ENCODE measurements around the gene RHO.

The RHO gene

GRCh38 chr3:129519896-129520715 lies 8.3 kb upstream of the RHO start:
- no peak for DNase-seq (ENCODE audit: low read depth)

- no peak for DNase-seq (ENCODE audit: low read depth)
Measured at GRCh38 chr3:129520960-129521359, 7.5 kb upstream of the RHO start.

GRCh38 chr3:129521611-129522010 lies 6.8 kb upstream of the RHO start:
- DNase-seq (ENCODE audit: low read depth): no peak

GRCh38 chr3:129522953-129523352 lies 5.5 kb upstream of the RHO start:
- no peak for DNase-seq (ENCODE audit: low read depth)

- no peak for DNase-seq (ENCODE audit: low read depth)
Measured at GRCh38 chr3:129524081-129524480, 4.4 kb upstream of the RHO start.

GRCh38 chr3:129525341-129525968 lies 3.0 kb upstream of the RHO start:
- no peak for DNase-seq (ENCODE audit: low read depth)

- no peak for DNase-seq (ENCODE audit: low read depth)
Measured at GRCh38 chr3:129526121-129526900, 2.1 kb upstream of the RHO start.

GRCh38 chr3:129527262-129527661 lies 1.2 kb upstream of the RHO start:
- DNase-seq (ENCODE audit: low read depth): no peak

- no peak for DNase-seq (ENCODE audit: low read depth)
Measured at GRCh38 chr3:129529436-129530210, 1.2 kb downstream of the RHO start.

- DNase-seq (ENCODE audit: low read depth): no peak
Measured at GRCh38 chr3:129530251-129530791, 1.9 kb downstream of the RHO start.

- DNase-seq (ENCODE audit: low read depth): no peak
Measured at GRCh38 chr3:129530821-129531220, 2.4 kb downstream of the RHO start.

- DNase-seq (ENCODE audit: low read depth): no peak
Measured at GRCh38 chr3:129531699-129532098, 3.3 kb downstream of the RHO start.

GRCh38 chr3:129532261-129532660 lies 3.8 kb downstream of the RHO start:
- DNase-seq (ENCODE audit: low read depth): no peak

GRCh38 chr3:129533406-129533805 lies 5.0 kb downstream of the RHO start:
- DNase-seq (ENCODE audit: low read depth): no peak

- DNase-seq (ENCODE audit: low read depth): no peak
Measured at GRCh38 chr3:129534428-129535027, 6.1 kb downstream of the RHO start.

GRCh38 chr3:129535075-129535474 lies 6.6 kb downstream of the RHO start:
- no peak for DNase-seq (ENCODE audit: low read depth)

- no peak for DNase-seq (ENCODE audit: low read depth)
Measured at GRCh38 chr3:129536374-129536667, 7.9 kb downstream of the RHO start.

- no peak for DNase-seq (ENCODE audit: low read depth)
Measured at GRCh38 chr3:129536804-129537203, 8.4 kb downstream of the RHO start.

- no peak for DNase-seq (ENCODE audit: low read depth)
Measured at GRCh38 chr3:129539206-129539605, 10.8 kb downstream of the RHO start.

- no peak for DNase-seq (ENCODE audit: low read depth)
Measured at GRCh38 chr3:129540776-129541516, 12.5 kb downstream of the RHO start.

GRCh38 chr3:129542747-129543146 lies 14.3 kb downstream of the RHO start:
- DNase-seq (ENCODE audit: low read depth): no peak
